Hematopoietic multipotent progenitor cell treated with erythropoietin and hydrocortisone succinate and interleukin-3 and kit ligand, for 15 days (in vitro differentiated cells): ENCODE data around the gene VCP.

ENCODE experiments used
- DNase-seq: peaks from one replicate; pipeline ENCODE4 v3.0.0-alpha.2; 2015; ENCODE audit warnings: low spot score

VCP gene

GRCh38 chr9:35103660-35104191 lies 31.3 kb upstream of the VCP start:
- DNase-seq: no peak

- peak; percentile 94 for DNase-seq
Measured at GRCh38 chr9:35102769-35103659, 30.6 kb upstream of the VCP start, which contains the start of gene STOML2. STOML2 (minus strand) TSS chr9:35103131; CDS start chr9:35103094, 37 bp downstream.

GRCh38 chr9:35102465-35102768 lies 30.0 kb upstream of the VCP start:
- no peak for DNase-seq

- DNase-seq: no peak
Measured at GRCh38 chr9:35097573-35097972, 25.1 kb upstream of the VCP start.

- DNase-seq: peak; percentile 89
Measured at GRCh38 chr9:35096035-35096849, 23.8 kb upstream of the VCP start, which contains the start of gene PIGO. PIGO (minus strand) TSS chr9:35096591; CDS start chr9:35095565, 1,026 bp downstream.

GRCh38 chr9:35091536-35091935 lies 19.1 kb upstream of the VCP start:
- DNase-seq: no peak

GRCh38 chr9:35089434-35089833 lies 17.0 kb upstream of the VCP start:
- DNase-seq: no peak

- no peak for DNase-seq
Measured at GRCh38 chr9:35085078-35085477, 12.7 kb upstream of the VCP start.

- DNase-seq: peak; percentile 84
Measured at GRCh38 chr9:35079426-35080341, 7.3 kb upstream of the VCP start, which contains the start of gene FANCG. FANCG (minus strand) TSS chr9:35079942; CDS start chr9:35079524, 418 bp downstream.

- no peak for DNase-seq
Measured at GRCh38 chr9:35079041-35079425, 6.6 kb upstream of the VCP start.

- DNase-seq: no peak
Measured at GRCh38 chr9:35078066-35078465, 5.6 kb upstream of the VCP start.

- DNase-seq: no peak
Measured at GRCh38 chr9:35076848-35077247, 4.4 kb upstream of the VCP start.

- no peak for DNase-seq
Measured at GRCh38 chr9:35075358-35075757, 2.9 kb upstream of the VCP start.

- no peak for DNase-seq
Measured at GRCh38 chr9:35074791-35075190, 2.4 kb upstream of the VCP start.

- no peak for DNase-seq
Measured at GRCh38 chr9:35074141-35074540, 1.7 kb upstream of the VCP start.

GRCh38 chr9:35073279-35073612 lies 821 bp upstream of the VCP start:
- no peak for DNase-seq

- DNase-seq: peak; percentile 81
Measured at GRCh38 chr9:35071814-35072460, 488 bp downstream of the VCP start.

- peak; percentile 16 for DNase-seq
Measured at GRCh38 chr9:35070823-35071813, 1.3 kb downstream of the VCP start.

- DNase-seq: no peak
Measured at GRCh38 chr9:35069020-35069419, 3.4 kb downstream of the VCP start.

- DNase-seq: no peak
Measured at GRCh38 chr9:35067056-35067455, 5.4 kb downstream of the VCP start.
